Activated CD8-positive, alpha-beta memory T cell treated with anti-CD3 and anti-CD28 coated beads for 48 hours (primary cell): ENCODE measurements around the gene POLR3E.
"Not testable (repeated sequence)": the region's sequence is repeated elsewhere in the genome, so short reads cannot be mapped to it uniquely, and the experiment has no call there.

Source experiments
- DNase-seq, 3 experiments: peaks; one replicate each; pipeline ENCODE4 v3.0.0-alpha.2; 2020; ENCODE audit warnings: low read depth in 2 of 3, low spot score in 2 of 3

The POLR3E gene

GRCh38 chr16:22333457-22333994 is 36.3 kb downstream of the POLR3E start:
- DNase-seq = no peak

- no peak for DNase-seq
These were observed 38.5 kb downstream of the POLR3E start for GRCh38 chr16:22335668-22336246.

GRCh38 chr16:22336581-22336980 is 39.4 kb downstream of the POLR3E start:
- DNase-seq = no peak

- DNase-seq = no peak
These were observed 39.8 kb downstream of the POLR3E start for GRCh38 chr16:22337045-22337444.

- DNase-seq = no peak
These were observed 40.8 kb downstream of the POLR3E start for GRCh38 chr16:22337849-22338635.

GRCh38 chr16:22340945-22341344 is 43.7 kb downstream of the POLR3E start:
- DNase-seq = no peak

- no peak for DNase-seq
These were observed 44.9 kb downstream of the POLR3E start for GRCh38 chr16:22342082-22342481.

- DNase-seq = no peak
These were observed 49.3 kb downstream of the POLR3E start for GRCh38 chr16:22346483-22346882.

GRCh38 chr16:22347100-22347820 is 50.1 kb downstream of the POLR3E start:
- DNase-seq = no peak

- no peak for DNase-seq
These were observed 51.1 kb downstream of the POLR3E start for GRCh38 chr16:22348291-22348690.

- DNase-seq = not testable (repeated sequence)
These were observed 53.8 kb downstream of the POLR3E start for GRCh38 chr16:22351017-22351416.

- no peak for DNase-seq
These were observed 54.9 kb downstream of the POLR3E start for GRCh38 chr16:22352140-22352539.

GRCh38 chr16:22352723-22353122 is 55.5 kb downstream of the POLR3E start:
- no peak for DNase-seq

GRCh38 chr16:22353191-22353919 is 56.1 kb downstream of the POLR3E start:
- no peak for DNase-seq

GRCh38 chr16:22353933-22354541 is 56.8 kb downstream of the POLR3E start:
- DNase-seq = no peak

GRCh38 chr16:22355487-22355908 is 58.3 kb downstream of the POLR3E start:
- DNase-seq = no peak

- no peak for DNase-seq
These were observed 59.9 kb downstream of the POLR3E start for GRCh38 chr16:22356930-22357634.

GRCh38 chr16:22357635-22357971 is 60.4 kb downstream of the POLR3E start:
- no peak for DNase-seq

GRCh38 chr16:22358000-22358399 is 60.8 kb downstream of the POLR3E start:
- no peak for DNase-seq

- DNase-seq = no peak
These were observed 62.5 kb downstream of the POLR3E start for GRCh38 chr16:22359679-22360078.
